Body of pancreas (tissue), 4 donors: ENCODE measurements around the gene TYW1.

ENCODE experiments used
- CTCF ChIP-seq, 7 experiments: fragments of 450-650 bp in 4 of 7; fragments of 200-600 bp in 3 of 7; sonication (generic) in 3 of 7; IDR thresholded peaks; one replicate each; pipeline ENCODE4 v1.5.1; 2016 to 2019; ENCODE audit warnings: antibody characterized with exemption in 7 of 7
- POLR2A ChIP-seq, 3 donors: fragments of 450-650 bp; IDR thresholded peaks; one replicate each; pipeline ENCODE4 v1.6.1; 2016; ENCODE audit warnings: antibody characterized with exemption in 3 of 3, mild to moderate bottlenecking in 2 of 3

GRCh38 chr7:67018940-67019339 is 22.3 kb downstream of the TYW1 start:
- TF ChIP-seq CTCF (IDR thresholded peaks at IDR 0.05) (no peak), POLR2A (IDR thresholded peaks at IDR 0.05) (no peak)
